ENCODE results near the gene RASSF1. TPM values are rescaled to one million over a fixed set of nuclear protein-coding genes. Genes with fewer than 3 reads are reported as not detected.
A peak's percentile ranks its signal among the peaks of the same experiment; 100 is the strongest.

The RASSF1 gene
- total and polyA plus RNA-seq, 2 of the 13 experiments (the other 11 are each of a cell fraction or from before 2014, with no cell fraction given) = 10.2 to 27.5 TPM

GRCh38 chr3:50293079-50293801 lies 47.4 kb downstream of the RASSF1 start:
- H2AFZ ChIP-seq (ENCODE audit: low read length) = no peak overlapping the region
- H3K4me1 ChIP-seq (ENCODE audit: insufficient read depth, low read length) = peaks cover 41% of the 10 kb centered on the region
- ChIA-PET CTCF (ENCODE audit: low intra/inter-chr PET ratio, low total read pairs) (interaction anchor here (1.9 kb wide), 1 partner anchor 31 kb away, joined by 4 read pairs; no protein-coding TSS in a partner anchor), POLR2A (interaction anchor here (1.2 to 3.4 kb wide), 8 partner anchors 9 to 91 kb away, joined by 4 to 36 read pairs (median 15); partner anchors contain the start of genes HYAL1 and LSMEM2)
- peak overlapping the region; percentile 82 for H3K9ac ChIP-seq (ENCODE audit: insufficient read depth, low read depth, low read length)
- peak overlapping the region; percentile 98 for H3K4me2 ChIP-seq (ENCODE audit: low read depth, low read length)
- FAIRE-seq = no peak
- BruUV-seq (replicated peaks) = no TSS peak
- no peak for DNase-seq (ENCODE audit: low spot score)
- H4K20me1 ChIP-seq (ENCODE audit: insufficient read depth, low read length) = no peaks in the 10 kb centered on the region
- WGBS (ENCODE audit: low lambda C conversion rate) = 49% methylated on average over 4 of the region's 12 CpGs
- peaks cover 19 to 25% of the 10 kb centered on the region in 2 experiments for H3K36me3 ChIP-seq (replicated peaks in 1 of 2; ENCODE audit: control insufficient read depth in 1 of 2, insufficient read depth in 2 of 2, low read length in 2 of 2)
- intact Hi-C loops (cut with micrococcal nuclease; ENCODE audit: unreplicated experiment) = no loop called here
- peak overlapping the region; percentile 72 for H3K27ac ChIP-seq (ENCODE audit: extremely low read length, insufficient read depth, low read length)
- peak; percentile 2; the same call in 1 of the 3 replicates for ATAC-seq
- H3K9me3 ChIP-seq (ENCODE audit: low read length) = no peaks in the 10 kb centered on the region
- peak overlapping the region; percentile 46 to 85 (median 54) for H3K4me3 ChIP-seq (replicated peaks in 1 of 3; ENCODE audit: insufficient read depth in 1 of 3, low read depth in 2 of 3, low read length in 3 of 3)
- in situ Hi-C loops (cut with HindIII; ENCODE audit: extremely low pct_ligation_motif_present, low pct_unique_long_range_greater_than_20kb) = no loop called here
- H3K27me3 ChIP-seq (ENCODE audit: control insufficient read depth in 1 of 2, insufficient read depth in 2 of 2, low read length in 2 of 2) = no peaks in the 10 kb centered on the region
- peaks cover 16% of the 10 kb centered on the region for H3K79me2 ChIP-seq (ENCODE audit: insufficient read depth, low read length)
- TF ChIP-seq DMTF1 (CRISPR knock-in tag; IDR thresholded peaks at IDR 0.05) (no peak), STAG1 (CRISPR knock-in tag; IDR thresholded peaks at IDR 0.05) (no peak), ZNF280B (CRISPR knock-in tag; IDR thresholded peaks at IDR 0.05; ENCODE audit: borderline replicate concordance) (0 out of 2 replicates have a peak, but pooled peaks have one; percentile 35), ZC3H13 (CRISPR knock-in tag; IDR thresholded peaks at IDR 0.05) (0 out of 2 replicates have a peak, but pooled peaks have one; percentile 22), SP5 (CRISPR knock-in tag; IDR thresholded peaks at IDR 0.05; ENCODE audit: borderline replicate concordance, low read depth) (no peak), ARNT (IDR thresholded peaks at IDR 0.05) (no peak), ZNF142 (CRISPR knock-in tag; IDR thresholded peaks at IDR 0.05) (no peak), EEA1 (CRISPR knock-in tag; IDR thresholded peaks at IDR 0.05; ENCODE audit: borderline replicate concordance) (no peak), ZBTB49 (CRISPR knock-in tag; IDR thresholded peaks at IDR 0.05; ENCODE audit: borderline replicate concordance) (no peak), RBFOX2 (IDR thresholded peaks at IDR 0.05; ENCODE audit: low read depth, low read length) (no peak)
